GM23338 (cell line): ENCODE results near the gene SAMD8. TPM values are rescaled to one million over a fixed set of nuclear protein-coding genes. Genes with fewer than 3 reads are reported as not detected.

Experiments used
- ATAC-seq: fragments of 200-7000 bp; cut with Tn5 transposase; 3 replicates; pipeline ENCODE4 v1.9.1; 2020
- DNase-seq: peaks from one replicate; pipeline ENCODE4 v3.0.0-alpha.2; 2015; ENCODE audit warnings: low spot score
- H2AFZ ChIP-seq: fragments of 200-600 bp; sonication (generic); 2 replicates; pipeline ENCODE4 v1.8.0; 2016; ENCODE audit warnings: antibody characterized with exemption, mild to moderate bottlenecking, moderate library complexity
- H3F3A ChIP-seq: fragments of 200-600 bp; sonication (generic); replicated peaks from 2 replicates; pipeline ENCODE4 v1.8.0; 2017; ENCODE audit warnings: antibody characterized with exemption, mixed run types, low read depth
- H3K27ac ChIP-seq: fragments of 200-600 bp; sonication (generic); 2 replicates; pipeline ENCODE4 v1.6.1; 2016; ENCODE audit warnings: low read depth
- H3K27me3 ChIP-seq: fragments of 200-600 bp; sonication (generic); 2 replicates; pipeline ENCODE4 v1.8.0; 2016; ENCODE audit warnings: mild to moderate bottlenecking, mixed run types, moderate library complexity; ENCODE audit not compliant: insufficient read depth
- H3K36me3 ChIP-seq: fragments of 200-600 bp; sonication (generic); 2 replicates; pipeline ENCODE4 v1.8.0; 2016; ENCODE audit warnings: mild to moderate bottlenecking; ENCODE audit not compliant: insufficient read depth
- H3K4me1 ChIP-seq: fragments of 200-600 bp; sonication (generic); 2 replicates; pipeline ENCODE4 v1.8.0; 2016; ENCODE audit warnings: mild to moderate bottlenecking, moderate library complexity; ENCODE audit not compliant: insufficient read depth
- H3K4me2 ChIP-seq: fragments of 200-600 bp; sonication (generic); 2 replicates; pipeline ENCODE4 v1.7.1; 2017; ENCODE audit warnings: mixed run types
- H3K4me3 ChIP-seq: fragments of 200-600 bp; sonication (generic); 2 replicates; pipeline ENCODE4 v1.6.1; 2016; ENCODE audit warnings: mixed run types
- H3K79me2 ChIP-seq: fragments of 200-600 bp; sonication (generic); replicated peaks from 2 replicates; pipeline ENCODE4 v1.8.0; 2017; ENCODE audit warnings: mild to moderate bottlenecking; ENCODE audit not compliant: insufficient read depth
- H3K9me2 ChIP-seq: fragments of 200-600 bp; sonication (generic); 2 replicates; pipeline ENCODE4 v1.8.0; 2017; ENCODE audit not compliant: insufficient read depth
- H4K20me1 ChIP-seq: fragments of 200-600 bp; sonication (generic); replicated peaks from 2 replicates; pipeline ENCODE4 v1.8.0; 2017; ENCODE audit warnings: mild to moderate bottlenecking; ENCODE audit not compliant: insufficient read depth
- H3K27ac Mint-ChIP-seq: 2 replicates; pipeline ENCODE4 v1.8.0; 2020; ENCODE audit warnings: inconsistent platforms, mild to moderate bottlenecking, moderate library complexity, mixed read lengths
- H3K27me3 Mint-ChIP-seq: 3 replicates; pipeline ENCODE4 v1.8.0; 2022; ENCODE audit warnings: low read depth, mild to moderate bottlenecking, moderate library complexity, mixed read lengths, inconsistent platforms; ENCODE audit not compliant: insufficient read depth, poor library complexity
- H3K36me3 Mint-ChIP-seq: 3 replicates; pipeline ENCODE4 v1.8.0; 2021; ENCODE audit warnings: low read depth, mild to moderate bottlenecking, inconsistent platforms, moderate library complexity, mixed read lengths
- H3K4me1 Mint-ChIP-seq: 3 replicates; pipeline ENCODE4 v1.8.0; 2020; ENCODE audit warnings: mild to moderate bottlenecking, inconsistent platforms, mixed read lengths
- H3K4me3 Mint-ChIP-seq: 3 replicates; pipeline ENCODE4 v1.8.0; 2021; ENCODE audit warnings: moderate library complexity, mild to moderate bottlenecking, inconsistent platforms, mixed read lengths
- H3K9me3 Mint-ChIP-seq: 3 replicates; pipeline ENCODE4 v1.8.0; 2020; ENCODE audit warnings: moderate library complexity, mild to moderate bottlenecking, inconsistent platforms, mixed read lengths
- CREB1 ChIP-seq: fragments of 250-450 bp; sonication (Bioruptor Pico); IDR thresholded peaks from 2 replicates; pipeline ENCODE4 v1.5.0; 2020; ENCODE audit warnings: low read depth, mild to moderate bottlenecking, moderate library complexity
- EZH2 ChIP-seq: fragments of 200-600 bp; sonication (generic); IDR thresholded peaks from one replicate; pipeline ENCODE4 v1.8.0; 2017; ENCODE audit warnings: antibody characterized with exemption, mild to moderate bottlenecking, low read depth; ENCODE audit not compliant: unreplicated experiment
- EZH2phosphoT487 ChIP-seq: fragments of 200-600 bp; sonication (generic); IDR thresholded peaks from one replicate; pipeline ENCODE4 v1.8.1; 2018; ENCODE audit warnings: antibody characterized with exemption; ENCODE audit not compliant: unreplicated experiment
- JUNB ChIP-seq: IDR thresholded peaks from one replicate; pipeline ENCODE4 v1.6.1; 2016; ENCODE audit warnings: antibody characterized with exemption; ENCODE audit not compliant: unreplicated experiment
- NANOG ChIP-seq: IDR thresholded peaks from 2 replicates; pipeline ENCODE4 v1.6.1; 2016; ENCODE audit warnings: antibody characterized with exemption, borderline replicate concordance
- POLR2AphosphoS5 ChIP-seq: IDR thresholded peaks from 2 replicates; pipeline ENCODE4 v1.6.1; 2016; ENCODE audit warnings: antibody characterized with exemption, low read depth
- STAT1 ChIP-seq: IDR thresholded peaks from one replicate; pipeline ENCODE4 v1.6.1; 2016; ENCODE audit warnings: antibody characterized with exemption; ENCODE audit not compliant: unreplicated experiment
- polyA plus RNA-seq: library from polyadenylated mRNA; unstranded; fragments of >200 nt; fragmentation: Nextera tagmentation; extraction: Ambion mirVana; gene quantifications from 2 replicates; pipeline ENCODE4 v1.2.1, GENCODE V29; 2016
- total RNA-seq: library from RNA; depleted of rRNA; stranded (reverse); fragments of >200 nt; shearing (Covaris generic); gene quantifications from 2 replicates; pipeline ENCODE4 v1.2.3, GENCODE V29; 2014
- TF ChIP-seq, protein P1 (sequence below): IDR thresholded peaks from 2 replicates; pipeline ENCODE4 v1.6.1; 2016; ENCODE audit warnings: antibody characterized with exemption
- TF ChIP-seq, protein P2 (sequence below), 2 experiments: fragments of 200-600 bp in 1 of 2; sonication (generic) in 1 of 2; conservative IDR thresholded peaks; 2 replicates each; pipeline versions ENCODE4 v1.5.1 to v1.6.1; 2016 to 2017; ENCODE audit warnings: antibody characterized with exemption in 2 of 2, low read depth in 2 of 2, mild to moderate bottlenecking in 2 of 2, moderate library complexity in 1 of 2
- TF ChIP-seq, protein P3 (sequence below): fragments of 250-450 bp; sonication (Bioruptor Pico); IDR thresholded peaks from 2 replicates; pipeline ENCODE4 v1.5.0; 2020; ENCODE audit warnings: mild to moderate bottlenecking, moderate library complexity

Gene SAMD8
- total and polyA plus RNA-seq, 2 experiments from 2014 or later, result 7.8 to 28.4 TPM

DNA sequence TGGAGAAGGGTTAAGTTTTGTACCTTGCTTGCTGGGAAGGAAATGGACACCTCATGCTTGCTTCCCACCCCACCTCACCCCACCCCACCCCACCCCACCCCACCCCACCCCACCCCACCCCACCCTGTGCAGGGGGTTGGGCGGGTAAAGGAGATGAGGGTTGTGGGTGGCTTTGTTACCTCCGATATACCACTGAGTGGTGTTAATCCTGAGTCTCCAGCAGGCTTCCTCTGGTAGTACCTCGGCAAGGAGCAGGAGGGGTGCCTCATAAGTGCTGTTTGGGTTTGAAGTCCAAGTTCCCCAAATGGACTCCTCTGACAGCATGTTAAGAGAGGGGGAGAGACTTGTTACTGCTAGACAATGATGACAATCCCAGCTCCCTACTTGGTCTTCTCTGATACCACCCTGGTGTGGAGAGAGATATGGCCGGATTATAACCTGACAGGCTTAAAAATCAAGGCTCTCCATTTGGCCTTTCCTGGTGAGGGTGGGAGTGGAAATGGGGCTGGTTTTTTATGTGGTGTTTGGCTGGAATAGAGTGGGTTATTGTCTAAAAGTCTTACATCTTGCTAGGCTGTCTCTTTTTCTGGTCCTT, 11.7 kb downstream of the SAMD8 start:
- Histone ChIP-seq H3K27me3 (no peaks in the 10 kb centered on the region), H3K9me2 (no peaks in the 10 kb centered on the region), H3F3A (no peaks in the 10 kb centered on the region; the same call in 1 of the 2 replicates), H4K20me1 (peaks cover 12% of the 10 kb centered on the region), H3K79me2 (peaks cover 59% of the 10 kb centered on the region), H3K4me1 (no peaks in the 10 kb centered on the region; the same call in none of the 2 replicates), H3K27ac (no peak overlapping the region), H3K36me3 (no peaks in the 10 kb centered on the region), H2AFZ (no peak overlapping the region), H3K4me3 (no peak overlapping the region), H3K4me2 (no peak overlapping the region)
- DNase-seq (no peak), ATAC-seq (peak; percentile 64)
- H3K27ac Mint-ChIP-seq, result peak overlapping the region; percentile 66; the same call in 1 of the 2 replicates
- H3K36me3 Mint-ChIP-seq, result no peaks in the 10 kb centered on the region; the same call in 2 of the 3 replicates
- H3K9me3 Mint-ChIP-seq, result no peaks in the 10 kb centered on the region
- H3K4me1 Mint-ChIP-seq, result peaks cover 3% of the 10 kb centered on the region; the same call in 2 of the 3 replicates
- TF ChIP-seq POLR2AphosphoS5 (no peak), EZH2 (no peak), STAT1 (no peak), NANOG (no peak), JUNB (no peak), EZH2phosphoT487 (no peak), CREB1 (CRISPR knock-in tag) (no peak)
- TF ChIP-seq, protein P1, sequence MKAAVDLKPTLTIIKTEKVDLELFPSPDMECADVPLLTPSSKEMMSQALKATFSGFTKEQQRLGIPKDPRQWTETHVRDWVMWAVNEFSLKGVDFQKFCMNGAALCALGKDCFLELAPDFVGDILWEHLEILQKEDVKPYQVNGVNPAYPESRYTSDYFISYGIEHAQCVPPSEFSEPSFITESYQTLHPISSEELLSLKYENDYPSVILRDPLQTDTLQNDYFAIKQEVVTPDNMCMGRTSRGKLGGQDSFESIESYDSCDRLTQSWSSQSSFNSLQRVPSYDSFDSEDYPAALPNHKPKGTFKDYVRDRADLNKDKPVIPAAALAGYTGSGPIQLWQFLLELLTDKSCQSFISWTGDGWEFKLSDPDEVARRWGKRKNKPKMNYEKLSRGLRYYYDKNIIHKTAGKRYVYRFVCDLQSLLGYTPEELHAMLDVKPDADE, result no peak
- TF ChIP-seq, protein P2, sequence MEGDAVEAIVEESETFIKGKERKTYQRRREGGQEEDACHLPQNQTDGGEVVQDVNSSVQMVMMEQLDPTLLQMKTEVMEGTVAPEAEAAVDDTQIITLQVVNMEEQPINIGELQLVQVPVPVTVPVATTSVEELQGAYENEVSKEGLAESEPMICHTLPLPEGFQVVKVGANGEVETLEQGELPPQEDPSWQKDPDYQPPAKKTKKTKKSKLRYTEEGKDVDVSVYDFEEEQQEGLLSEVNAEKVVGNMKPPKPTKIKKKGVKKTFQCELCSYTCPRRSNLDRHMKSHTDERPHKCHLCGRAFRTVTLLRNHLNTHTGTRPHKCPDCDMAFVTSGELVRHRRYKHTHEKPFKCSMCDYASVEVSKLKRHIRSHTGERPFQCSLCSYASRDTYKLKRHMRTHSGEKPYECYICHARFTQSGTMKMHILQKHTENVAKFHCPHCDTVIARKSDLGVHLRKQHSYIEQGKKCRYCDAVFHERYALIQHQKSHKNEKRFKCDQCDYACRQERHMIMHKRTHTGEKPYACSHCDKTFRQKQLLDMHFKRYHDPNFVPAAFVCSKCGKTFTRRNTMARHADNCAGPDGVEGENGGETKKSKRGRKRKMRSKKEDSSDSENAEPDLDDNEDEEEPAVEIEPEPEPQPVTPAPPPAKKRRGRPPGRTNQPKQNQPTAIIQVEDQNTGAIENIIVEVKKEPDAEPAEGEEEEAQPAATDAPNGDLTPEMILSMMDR (conservative IDR thresholded peaks at IDR 0.05; ENCODE audit: low read depth in 2 of 2), result no peak
- TF ChIP-seq, protein P3, sequence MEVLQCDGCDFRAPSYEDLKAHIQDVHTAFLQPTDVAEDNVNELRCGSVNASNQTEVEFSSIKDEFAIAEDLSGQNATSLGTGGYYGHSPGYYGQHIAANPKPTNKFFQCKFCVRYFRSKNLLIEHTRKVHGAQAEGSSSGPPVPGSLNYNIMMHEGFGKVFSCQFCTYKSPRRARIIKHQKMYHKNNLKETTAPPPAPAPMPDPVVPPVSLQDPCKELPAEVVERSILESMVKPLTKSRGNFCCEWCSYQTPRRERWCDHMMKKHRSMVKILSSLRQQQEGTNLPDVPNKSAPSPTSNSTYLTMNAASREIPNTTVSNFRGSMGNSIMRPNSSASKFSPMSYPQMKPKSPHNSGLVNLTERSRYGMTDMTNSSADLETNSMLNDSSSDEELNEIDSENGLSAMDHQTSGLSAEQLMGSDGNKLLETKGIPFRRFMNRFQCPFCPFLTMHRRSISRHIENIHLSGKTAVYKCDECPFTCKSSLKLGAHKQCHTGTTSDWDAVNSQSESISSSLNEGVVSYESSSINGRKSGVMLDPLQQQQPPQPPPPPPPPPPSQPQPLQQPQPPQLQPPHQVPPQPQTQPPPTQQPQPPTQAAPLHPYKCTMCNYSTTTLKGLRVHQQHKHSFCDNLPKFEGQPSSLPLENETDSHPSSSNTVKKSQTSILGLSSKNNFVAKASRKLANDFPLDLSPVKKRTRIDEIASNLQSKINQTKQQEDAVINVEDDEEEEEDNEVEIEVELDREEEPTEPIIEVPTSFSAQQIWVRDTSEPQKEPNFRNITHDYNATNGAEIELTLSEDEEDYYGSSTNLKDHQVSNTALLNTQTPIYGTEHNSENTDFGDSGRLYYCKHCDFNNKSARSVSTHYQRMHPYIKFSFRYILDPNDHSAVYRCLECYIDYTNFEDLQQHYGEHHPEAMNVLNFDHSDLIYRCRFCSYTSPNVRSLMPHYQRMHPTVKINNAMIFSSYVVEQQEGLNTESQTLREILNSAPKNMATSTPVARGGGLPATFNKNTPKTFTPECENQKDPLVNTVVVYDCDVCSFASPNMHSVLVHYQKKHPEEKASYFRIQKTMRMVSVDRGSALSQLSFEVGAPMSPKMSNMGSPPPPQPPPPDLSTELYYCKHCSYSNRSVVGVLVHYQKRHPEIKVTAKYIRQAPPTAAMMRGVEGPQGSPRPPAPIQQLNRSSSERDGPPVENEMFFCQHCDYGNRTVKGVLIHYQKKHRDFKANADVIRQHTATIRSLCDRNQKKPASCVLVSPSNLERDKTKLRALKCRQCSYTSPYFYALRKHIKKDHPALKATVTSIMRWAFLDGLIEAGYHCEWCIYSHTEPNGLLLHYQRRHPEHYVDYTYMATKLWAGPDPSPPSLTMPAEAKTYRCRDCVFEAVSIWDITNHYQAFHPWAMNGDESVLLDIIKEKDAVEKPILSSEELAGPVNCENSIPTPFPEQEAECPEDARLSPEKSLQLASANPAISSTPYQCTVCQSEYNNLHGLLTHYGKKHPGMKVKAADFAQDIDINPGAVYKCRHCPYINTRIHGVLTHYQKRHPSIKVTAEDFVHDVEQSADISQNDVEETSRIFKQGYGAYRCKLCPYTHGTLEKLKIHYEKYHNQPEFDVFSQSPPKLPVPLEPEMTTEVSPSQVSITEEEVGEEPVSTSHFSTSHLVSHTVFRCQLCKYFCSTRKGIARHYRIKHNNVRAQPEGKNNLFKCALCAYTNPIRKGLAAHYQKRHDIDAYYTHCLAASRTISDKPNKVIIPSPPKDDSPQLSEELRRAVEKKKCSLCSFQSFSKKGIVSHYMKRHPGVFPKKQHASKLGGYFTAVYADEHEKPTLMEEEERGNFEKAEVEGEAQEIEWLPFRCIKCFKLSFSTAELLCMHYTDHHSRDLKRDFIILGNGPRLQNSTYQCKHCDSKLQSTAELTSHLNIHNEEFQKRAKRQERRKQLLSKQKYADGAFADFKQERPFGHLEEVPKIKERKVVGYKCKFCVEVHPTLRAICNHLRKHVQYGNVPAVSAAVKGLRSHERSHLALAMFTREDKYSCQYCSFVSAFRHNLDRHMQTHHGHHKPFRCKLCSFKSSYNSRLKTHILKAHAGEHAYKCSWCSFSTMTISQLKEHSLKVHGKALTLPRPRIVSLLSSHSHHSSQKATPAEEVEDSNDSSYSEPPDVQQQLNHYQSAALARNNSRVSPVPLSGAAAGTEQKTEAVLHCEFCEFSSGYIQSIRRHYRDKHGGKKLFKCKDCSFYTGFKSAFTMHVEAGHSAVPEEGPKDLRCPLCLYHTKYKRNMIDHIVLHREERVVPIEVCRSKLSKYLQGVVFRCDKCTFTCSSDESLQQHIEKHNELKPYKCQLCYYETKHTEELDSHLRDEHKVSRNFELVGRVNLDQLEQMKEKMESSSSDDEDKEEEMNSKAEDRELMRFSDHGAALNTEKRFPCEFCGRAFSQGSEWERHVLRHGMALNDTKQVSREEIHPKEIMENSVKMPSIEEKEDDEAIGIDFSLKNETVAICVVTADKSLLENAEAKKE (CRISPR knock-in tag), result no peak
- no peaks in the 10 kb centered on the region for H3K27me3 Mint-ChIP-seq
- no peak overlapping the region for H3K4me3 Mint-ChIP-seq
